Measurements from ENCODE around the gene TRIP13. TPM values are rescaled to one million over a fixed set of nuclear protein-coding genes. Genes with fewer than 3 reads are reported as not detected.

The TRIP13 gene
- total and polyA plus RNA-seq, 9 of the 15 experiments (the other 6 are each of a cell fraction or from before 2014, with no cell fraction given) = 24.1 to 116 (median 53.2) TPM

- TF ChIP-seq, protein P1, sequence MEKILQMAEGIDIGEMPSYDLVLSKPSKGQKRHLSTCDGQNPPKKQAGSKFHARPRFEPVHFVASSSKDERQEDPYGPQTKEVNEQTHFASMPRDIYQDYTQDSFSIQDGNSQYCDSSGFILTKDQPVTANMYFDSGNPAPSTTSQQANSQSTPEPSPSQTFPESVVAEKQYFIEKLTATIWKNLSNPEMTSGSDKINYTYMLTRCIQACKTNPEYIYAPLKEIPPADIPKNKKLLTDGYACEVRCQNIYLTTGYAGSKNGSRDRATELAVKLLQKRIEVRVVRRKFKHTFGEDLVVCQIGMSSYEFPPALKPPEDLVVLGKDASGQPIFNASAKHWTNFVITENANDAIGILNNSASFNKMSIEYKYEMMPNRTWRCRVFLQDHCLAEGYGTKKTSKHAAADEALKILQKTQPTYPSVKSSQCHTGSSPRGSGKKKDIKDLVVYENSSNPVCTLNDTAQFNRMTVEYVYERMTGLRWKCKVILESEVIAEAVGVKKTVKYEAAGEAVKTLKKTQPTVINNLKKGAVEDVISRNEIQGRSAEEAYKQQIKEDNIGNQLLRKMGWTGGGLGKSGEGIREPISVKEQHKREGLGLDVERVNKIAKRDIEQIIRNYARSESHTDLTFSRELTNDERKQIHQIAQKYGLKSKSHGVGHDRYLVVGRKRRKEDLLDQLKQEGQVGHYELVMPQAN (IDR thresholded peaks at IDR 0.05; ENCODE audit: borderline replicate concordance) = no peak
- no peak for TF ChIP-seq FOXA1 (IDR thresholded peaks at IDR 0.05; ENCODE audit: borderline replicate concordance)
- no peak for TF ChIP-seq SMARCC2 (IDR thresholded peaks at IDR 0.05; ENCODE audit: low read depth)
- no peak for TF ChIP-seq PML (IDR thresholded peaks at IDR 0.05; ENCODE audit: low read length)
- TF ChIP-seq, protein P2, sequence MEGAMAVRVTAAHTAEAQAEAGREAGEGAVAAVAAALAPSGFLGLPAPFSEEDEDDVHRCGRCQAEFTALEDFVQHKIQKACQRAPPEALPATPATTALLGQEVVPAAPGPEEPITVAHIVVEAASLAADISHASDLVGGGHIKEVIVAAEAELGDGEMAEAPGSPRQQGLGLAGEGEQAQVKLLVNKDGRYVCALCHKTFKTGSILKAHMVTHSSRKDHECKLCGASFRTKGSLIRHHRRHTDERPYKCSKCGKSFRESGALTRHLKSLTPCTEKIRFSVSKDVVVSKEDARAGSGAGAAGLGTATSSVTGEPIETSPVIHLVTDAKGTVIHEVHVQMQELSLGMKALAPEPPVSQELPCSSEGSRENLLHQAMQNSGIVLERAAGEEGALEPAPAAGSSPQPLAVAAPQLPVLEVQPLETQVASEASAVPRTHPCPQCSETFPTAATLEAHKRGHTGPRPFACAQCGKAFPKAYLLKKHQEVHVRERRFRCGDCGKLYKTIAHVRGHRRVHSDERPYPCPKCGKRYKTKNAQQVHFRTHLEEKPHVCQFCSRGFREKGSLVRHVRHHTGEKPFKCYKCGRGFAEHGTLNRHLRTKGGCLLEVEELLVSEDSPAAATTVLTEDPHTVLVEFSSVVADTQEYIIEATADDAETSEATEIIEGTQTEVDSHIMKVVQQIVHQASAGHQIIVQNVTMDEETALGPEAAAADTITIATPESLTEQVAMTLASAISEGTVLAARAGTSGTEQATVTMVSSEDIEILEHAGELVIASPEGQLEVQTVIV (CRISPR knock-in tag; IDR thresholded peaks at IDR 0.05; ENCODE audit: borderline replicate concordance) = no peak
- no peak for TF ChIP-seq HMGN3 (IDR thresholded peaks at IDR 0.05; ENCODE audit: borderline replicate concordance, extremely low read depth, insufficient read length, low read depth, low read length)
- TF ChIP-seq, protein P3, sequence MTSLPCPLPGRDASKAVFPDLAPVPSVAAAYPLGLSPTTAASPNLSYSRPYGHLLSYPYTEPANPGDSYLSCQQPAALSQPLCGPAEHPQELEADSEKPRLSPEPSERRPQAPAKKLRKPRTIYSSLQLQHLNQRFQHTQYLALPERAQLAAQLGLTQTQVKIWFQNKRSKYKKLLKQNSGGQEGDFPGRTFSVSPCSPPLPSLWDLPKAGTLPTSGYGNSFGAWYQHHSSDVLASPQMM (CRISPR knock-in tag; IDR thresholded peaks at IDR 0.05) = no peak
- TF ChIP-seq ZNF436 (CRISPR knock-in tag; IDR thresholded peaks at IDR 0.05) = no peak
- no peak for TF ChIP-seq ZBTB43 (CRISPR knock-in tag; IDR thresholded peaks at IDR 0.05)
- TF ChIP-seq RBFOX2 (IDR thresholded peaks at IDR 0.05; ENCODE audit: low read depth, low read length) = peak; percentile 29; the same call in 1 of the 2 replicates
Measured at GRCh38 chr5:861442-862366, 31.0 kb upstream of the TRIP13 start (continued).

All from K562 (cell line).